ENCODE results near the gene TRIM26. TPM values are rescaled to one million over a fixed set of nuclear protein-coding genes. Genes with fewer than 3 reads are reported as not detected.

The TRIM26 gene
- total and polyA plus RNA-seq, 2 of the 13 experiments (the other 11 are each of a cell fraction or from before 2014, with no cell fraction given) = 27.1 to 38.7 TPM

- TF ChIP-seq GLMP (CRISPR knock-in tag; IDR thresholded peaks at IDR 0.05; ENCODE audit: borderline replicate concordance) (no peak), ZNF572 (CRISPR knock-in tag; IDR thresholded peaks at IDR 0.05) (0 out of 2 replicates have a peak, but pooled peaks have one; percentile 34), ZNF782 (CRISPR knock-in tag; IDR thresholded peaks at IDR 0.05; ENCODE audit: borderline replicate concordance) (no peak), NCOR1 (IDR thresholded peaks at IDR 0.05; ENCODE audit: borderline replicate concordance, low read length) (no peak), CHD4 (IDR thresholded peaks at IDR 0.05; ENCODE audit: borderline replicate concordance, low read length) (peak; percentile 97), SPEN (CRISPR knock-in tag; IDR thresholded peaks at IDR 0.05; ENCODE audit: low read depth) (0 out of 2 replicates have a peak, but pooled peaks have one; percentile 27), ZNF580 (CRISPR knock-in tag; IDR thresholded peaks at IDR 0.05; ENCODE audit: borderline replicate concordance, low read depth) (no peak), SMAD9 (CRISPR knock-in tag; IDR thresholded peaks at IDR 0.05) (no peak), FOXA1 (IDR thresholded peaks at IDR 0.05) (no peak), FOXA1 (CRISPR knock-in tag; IDR thresholded peaks at IDR 0.05) (0 out of 2 replicates have a peak, but pooled peaks have one; percentile 6), ARHGAP35 (CRISPR knock-in tag; IDR thresholded peaks at IDR 0.05; ENCODE audit: borderline replicate concordance) (no peak), ZHX2 (IDR thresholded peaks at IDR 0.05; ENCODE audit: low read depth) (no peak), ZHX2 (CRISPR knock-in tag; IDR thresholded peaks at IDR 0.05; ENCODE audit: borderline replicate concordance) (no peak), KMT2A (CRISPR knock-in tag; IDR thresholded peaks at IDR 0.05) (no peak), IKZF1 (IDR thresholded peaks at IDR 0.05) (no peak), ZNF235 (CRISPR knock-in tag; IDR thresholded peaks at IDR 0.05; ENCODE audit: borderline replicate concordance) (no peak), ZNF331 (CRISPR knock-in tag; IDR thresholded peaks at IDR 0.05) (no peak), ARID3A (IDR thresholded peaks at IDR 0.05; ENCODE audit: low read depth, low read length) (peak; percentile 59), KLF11 (CRISPR knock-in tag; IDR thresholded peaks at IDR 0.05) (no peak), ZNF496 (CRISPR knock-in tag; IDR thresholded peaks at IDR 0.05; ENCODE audit: insufficient replicate concordance) (no peak), ZNF720 (CRISPR knock-in tag; IDR thresholded peaks at IDR 0.05) (no peak), EEA1 (CRISPR knock-in tag; IDR thresholded peaks at IDR 0.05; ENCODE audit: borderline replicate concordance) (no peak)
Observed at GRCh38 chr6:30200551-30201281, 12.5 kb downstream of the TRIM26 start (continued).
